Body of pancreas (tissue), 4 donors: ENCODE data around the gene CYP1A2. TPM values are rescaled to one million over a fixed set of nuclear protein-coding genes. Genes with fewer than 3 reads are reported as not detected.

Source experiments
- ATAC-seq: fragments of 150-250 bp; one replicate; pipeline ENCODE4 v1.9.1; 2016
- DNase-seq, 4 donors: peaks; one replicate each; pipeline ENCODE4 v3.0.0-alpha.2; 2019
- H3K27ac ChIP-seq, 4 donors: fragments of 200-600 bp; sonication (generic); 1 replicate in 3 of 4; 2 replicates in 1 of 4; pipeline versions ENCODE4 v1.5.1 to v1.6.1; 2016 to 2019; ENCODE audit warnings: mild to moderate bottlenecking in 1 of 4, mixed read lengths in 1 of 4, moderate library complexity in 1 of 4
- H3K27me3 ChIP-seq, 2 donors: fragments of 200-600 bp; sonication (generic); one replicate each; pipeline ENCODE4 v1.6.0; 2016; ENCODE audit warnings: mild to moderate bottlenecking in 1 of 2
- H3K36me3 ChIP-seq, 2 donors: fragments of 200-600 bp; sonication (generic); replicated peaks in 1 of 2; 2 replicates each; pipeline ENCODE4 v1.5.1; 2016; ENCODE audit warnings: low read depth in 2 of 2; ENCODE audit not compliant: insufficient read depth in 1 of 2
- H3K4me1 ChIP-seq: fragments of 200-600 bp; sonication (generic); one replicate; pipeline ENCODE4 v1.6.0; 2016
- H3K4me3 ChIP-seq, 2 donors: fragments of 200-600 bp; sonication (generic); 1 replicate in 1 of 2; 2 replicates in 1 of 2; pipeline ENCODE4 v1.5.1; 2016 to 2019
- H3K9me3 ChIP-seq, 3 donors: fragments of 200-600 bp; sonication (generic); 1 replicate in 2 of 3; 2 replicates in 1 of 3; pipeline ENCODE4 v1.5.1; 2016
- CTCF ChIP-seq, 7 experiments: fragments of 450-650 bp in 4 of 7; fragments of 200-600 bp in 3 of 7; sonication (generic) in 3 of 7; IDR thresholded peaks; one replicate each; pipeline ENCODE4 v1.5.1; 2016 to 2019; ENCODE audit warnings: antibody characterized with exemption in 7 of 7
- POLR2A ChIP-seq, 3 donors: fragments of 450-650 bp; IDR thresholded peaks; one replicate each; pipeline ENCODE4 v1.6.1; 2016; ENCODE audit warnings: antibody characterized with exemption in 3 of 3, mild to moderate bottlenecking in 2 of 3
- WGBS, 2 donors: methylation state at CpG; one replicate each; pipeline ENCODE4 v1.1.5; 2017; 5-methylcytosine and 5-hydroxymethylcytosine counted together
- intact Hi-C: fragments of 100-400 bp; cut with DNase I; formaldehyde crosslinking; loops from one replicate; pipeline ENCODE4 v1.15.1; 2023
- total RNA-seq, 2 donors: library from RNA; depleted of rRNA; stranded (reverse); fragments of >200 nt; gene quantifications; one replicate each; pipeline ENCODE4 v1.1.0, GENCODE V29; 2016

Gene CYP1A2
- total RNA-seq, 2 donors from 2014 or later, result not detected

GRCh38 chr15:74750751-74751150 is 2.1 kb downstream of the CYP1A2 start:
- DNase-seq (no peak), ATAC-seq (no peak)
- Histone ChIP-seq H3K4me1 (no peaks in the 10 kb centered on the region), H3K27ac (no peak overlapping the region), H3K27me3 (no peaks in the 10 kb centered on the region), H3K36me3 (no peaks in the 10 kb centered on the region), H3K4me3 (no peak overlapping the region), H3K9me3 (no peaks in the 10 kb centered on the region)
- 36 to 50% methylated on average over 1 to 2 of the region's 2 CpGs for WGBS, 2 donors
- TF ChIP-seq CTCF (IDR thresholded peaks at IDR 0.05) (no peak), POLR2A (IDR thresholded peaks at IDR 0.05) (no peak)
- intact Hi-C loops, result no loop called here

DNA sequence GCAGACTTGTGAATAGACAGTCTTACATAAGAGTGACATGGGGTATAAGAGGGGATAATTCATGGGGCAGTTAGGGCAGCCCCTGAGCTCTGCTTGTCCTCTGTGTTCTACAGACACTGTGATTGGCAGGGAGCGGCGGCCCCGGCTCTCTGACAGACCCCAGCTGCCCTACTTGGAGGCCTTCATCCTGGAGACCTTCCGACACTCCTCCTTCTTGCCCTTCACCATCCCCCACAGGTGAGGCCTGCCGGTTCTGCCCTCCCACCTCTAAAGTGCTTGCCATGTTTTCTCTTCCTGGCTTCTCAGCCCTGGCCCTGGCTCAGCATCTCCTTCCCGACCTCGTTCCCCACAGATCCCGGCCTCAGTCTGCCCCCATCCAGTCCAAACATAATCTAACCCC is 3.4 kb downstream of the CYP1A2 start:
- TF ChIP-seq CTCF (IDR thresholded peaks at IDR 0.05), result no peak
- no peak for TF ChIP-seq POLR2A (IDR thresholded peaks at IDR 0.05)
- no peaks in the 10 kb centered on the region for H3K36me3 ChIP-seq
- WGBS, 2 donors, result 61 to 65% methylated on average over 8 of the region's 8 CpGs
- no peaks in the 10 kb centered on the region for H3K27me3 ChIP-seq
- no peaks in the 10 kb centered on the region for H3K9me3 ChIP-seq
- intact Hi-C loops, result no loop called here
- H3K4me3 ChIP-seq, result no peak overlapping the region
- no peak for ATAC-seq
- no peak for DNase-seq
- no peaks in the 10 kb centered on the region for H3K4me1 ChIP-seq
- H3K27ac ChIP-seq, result no peak overlapping the region

- WGBS, 2 donors, result 45 to 53% methylated on average over 5 of the region's 5 CpGs
- no peak overlapping the region for H3K27ac ChIP-seq
- intact Hi-C loops, result no loop called here
Measured at GRCh38 chr15:74752531-74752930, 3.9 kb downstream of the CYP1A2 start.

DNA sequence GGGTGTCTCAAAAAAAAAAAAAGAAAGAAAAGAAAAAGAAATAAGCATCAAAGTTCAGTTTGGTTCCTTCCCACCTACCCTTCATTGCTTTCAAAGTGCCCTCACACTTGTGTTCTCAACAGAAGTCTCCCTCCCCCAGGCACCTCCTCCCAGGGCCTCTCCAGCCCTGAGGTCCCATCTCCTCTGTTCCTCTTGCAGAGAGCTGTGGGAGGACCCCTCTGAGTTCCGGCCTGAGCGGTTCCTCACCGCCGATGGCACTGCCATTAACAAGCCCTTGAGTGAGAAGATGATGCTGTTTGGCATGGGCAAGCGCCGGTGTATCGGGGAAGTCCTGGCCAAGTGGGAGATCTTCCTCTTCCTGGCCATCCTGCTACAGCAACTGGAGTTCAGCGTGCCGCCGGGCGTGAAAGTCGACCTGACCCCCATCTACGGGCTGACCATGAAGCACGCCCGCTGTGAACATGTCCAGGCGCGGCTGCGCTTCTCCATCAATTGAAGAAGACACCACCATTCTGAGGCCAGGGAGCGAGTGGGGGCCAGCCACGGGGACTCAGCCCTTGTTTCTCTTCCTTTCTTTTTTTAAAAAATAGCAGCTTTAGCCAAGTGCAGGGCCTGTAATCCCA is 6.1 kb downstream of the CYP1A2 start:
- ATAC-seq (no peak), DNase-seq (no peak)
- no peaks in the 10 kb centered on the region for H3K27me3 ChIP-seq
- 79 to 82% methylated on average over 18 to 20 of the region's 20 CpGs for WGBS, 2 donors
- intact Hi-C loops, result no loop called here
- TF ChIP-seq POLR2A (IDR thresholded peaks at IDR 0.05), result no peak
- no peak for TF ChIP-seq CTCF (IDR thresholded peaks at IDR 0.05)
- H3K4me1 ChIP-seq, result no peaks in the 10 kb centered on the region
- no peaks in the 10 kb centered on the region for H3K36me3 ChIP-seq
- H3K27ac ChIP-seq, result no peak overlapping the region
- no peak overlapping the region for H3K4me3 ChIP-seq
- no peaks in the 10 kb centered on the region for H3K9me3 ChIP-seq

More at GRCh38 chr15:74752531-74752930, 3.9 kb downstream of the CYP1A2 start:
- H3K9me3 ChIP-seq, result no peaks in the 10 kb centered on the region
- no peak overlapping the region for H3K4me3 ChIP-seq
- H3K36me3 ChIP-seq, result no peaks in the 10 kb centered on the region
- no peak for DNase-seq
- TF ChIP-seq POLR2A (IDR thresholded peaks at IDR 0.05) (no peak), CTCF (IDR thresholded peaks at IDR 0.05) (no peak)
- no peak for ATAC-seq
- no peaks in the 10 kb centered on the region for H3K27me3 ChIP-seq
- no peaks in the 10 kb centered on the region for H3K4me1 ChIP-seq

- DNase-seq (no peak), ATAC-seq (no peak)
- intact Hi-C loops, result no loop called here
- Histone ChIP-seq H3K36me3 (no peaks in the 10 kb centered on the region), H3K4me1 (no peaks in the 10 kb centered on the region), H3K27me3 (no peaks in the 10 kb centered on the region), H3K4me3 (no peak overlapping the region), H3K27ac (no peak overlapping the region), H3K9me3 (no peaks in the 10 kb centered on the region)
- TF ChIP-seq POLR2A (IDR thresholded peaks at IDR 0.05), result no peak
- TF ChIP-seq CTCF (IDR thresholded peaks at IDR 0.05), result no peak
- 69 to 86% methylated on average over 4 to 8 of the region's 8 CpGs for WGBS, 2 donors
Measured at GRCh38 chr15:74758736-74759135, 10.1 kb downstream of the CYP1A2 start.
